NOMO-1 (cell line): ENCODE measurements around the gene PICALM.
"Not testable (repeated sequence)": the region's sequence is repeated elsewhere in the genome, so short reads cannot be mapped to it uniquely, and the experiment has no call there.

ENCODE experiments used
- DNase-seq, 2 experiments: peaks; one replicate each; lab custom pipeline; 2025; ENCODE audit not compliant: unreplicated experiment in 2 of 2; lab: John Stamatoyannopoulos, UW

PICALM gene

GRCh38 chr11:85947431-85948272 is 121.2 kb downstream of the PICALM start:
- DNase-seq, result peak; percentile 21 to 78

- no peak for DNase-seq
Observed at GRCh38 chr11:85946221-85946620, 122.7 kb downstream of the PICALM start.

GRCh38 chr11:85945788-85946187 is 123.1 kb downstream of the PICALM start:
- DNase-seq, result peak in 1 of 2 experiments; percentile 25

GRCh38 chr11:85945296-85945695 is 123.6 kb downstream of the PICALM start:
- DNase-seq, result no peak

GRCh38 chr11:85941380-85941973 is 127.4 kb downstream of the PICALM start:
- peak; percentile 37 to 60 for DNase-seq

- no peak for DNase-seq
Observed at GRCh38 chr11:85939099-85940015, 129.5 kb downstream of the PICALM start.

GRCh38 chr11:85937835-85938234 is 131.0 kb downstream of the PICALM start:
- no peak for DNase-seq

GRCh38 chr11:85935751-85936150 is 133.1 kb downstream of the PICALM start:
- no peak for DNase-seq

- no peak for DNase-seq
Observed at GRCh38 chr11:85934596-85935169, 134.2 kb downstream of the PICALM start.

- no peak for DNase-seq
Observed at GRCh38 chr11:85930879-85931366, 138.0 kb downstream of the PICALM start.

GRCh38 chr11:85926653-85927214 is 142.2 kb downstream of the PICALM start:
- DNase-seq, result not testable (repeated sequence)

- no peak for DNase-seq
Observed at GRCh38 chr11:85923455-85923854, 145.4 kb downstream of the PICALM start.

GRCh38 chr11:85922367-85922766 is 146.5 kb downstream of the PICALM start:
- DNase-seq, result no peak

- no peak for DNase-seq
Observed at GRCh38 chr11:85918910-85919794, 149.7 kb downstream of the PICALM start.

- DNase-seq, result no peak
Observed at GRCh38 chr11:85914425-85914824, 154.5 kb downstream of the PICALM start.

GRCh38 chr11:85913513-85913912 is 155.4 kb downstream of the PICALM start:
- peak; percentile 15 to 42 for DNase-seq

- DNase-seq, result no peak
Observed at GRCh38 chr11:85912414-85912813, 156.5 kb downstream of the PICALM start.
